IPS-11a (cell line): ENCODE results near the gene NTNG2.
A peak's percentile ranks its signal among the peaks of the same experiment; 100 is the strongest.

Experiments used
- H3K4me3 ChIP-seq: one replicate; pipeline ENCODE4 v1.5.1; 2013; ENCODE audit warnings: low read depth, low read length, control low read depth

NTNG2 gene

DNA sequence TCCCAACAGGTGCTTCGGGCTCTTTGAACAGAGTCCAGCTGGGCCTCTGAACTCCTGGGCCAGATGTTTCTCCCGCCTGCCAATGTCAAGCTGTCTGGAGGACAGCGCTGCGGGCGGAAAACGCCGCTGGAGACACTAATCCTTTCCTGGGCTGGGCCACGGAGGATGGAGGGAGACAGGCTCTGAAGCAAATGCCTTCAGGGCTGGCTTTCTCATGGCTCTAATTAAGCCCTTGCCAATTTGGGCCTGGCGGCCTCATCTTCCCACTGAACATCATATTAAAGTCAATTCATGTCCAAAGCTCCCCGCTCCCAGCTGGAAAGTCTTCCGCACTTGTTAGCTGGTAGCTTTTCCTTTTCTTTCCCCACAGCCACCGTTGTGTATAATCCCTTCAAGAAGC, 72.7 kb downstream of the NTNG2 start:
- no peak overlapping the region for H3K4me3 ChIP-seq

DNA sequence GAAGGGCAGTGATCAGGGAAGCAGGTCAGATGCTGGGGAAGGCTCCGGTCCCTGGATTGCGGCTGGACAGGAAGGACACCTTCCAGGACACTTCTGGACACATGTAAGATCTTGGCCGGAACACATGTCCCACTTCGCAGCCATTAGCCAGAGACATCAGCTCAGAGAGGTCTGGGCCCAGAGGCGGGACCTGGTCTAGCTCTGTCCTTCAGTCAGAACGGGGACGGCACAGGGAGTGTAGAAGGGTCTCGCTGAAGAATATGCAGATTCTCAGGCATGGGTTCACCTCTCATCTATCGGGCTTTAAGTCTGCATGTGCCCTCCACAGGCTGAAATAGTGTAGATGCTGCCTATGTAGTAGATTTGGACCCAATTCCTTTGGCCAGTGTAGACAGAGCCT, 73.3 kb downstream of the NTNG2 start:
- H3K4me3 ChIP-seq = no peak overlapping the region

DNA sequence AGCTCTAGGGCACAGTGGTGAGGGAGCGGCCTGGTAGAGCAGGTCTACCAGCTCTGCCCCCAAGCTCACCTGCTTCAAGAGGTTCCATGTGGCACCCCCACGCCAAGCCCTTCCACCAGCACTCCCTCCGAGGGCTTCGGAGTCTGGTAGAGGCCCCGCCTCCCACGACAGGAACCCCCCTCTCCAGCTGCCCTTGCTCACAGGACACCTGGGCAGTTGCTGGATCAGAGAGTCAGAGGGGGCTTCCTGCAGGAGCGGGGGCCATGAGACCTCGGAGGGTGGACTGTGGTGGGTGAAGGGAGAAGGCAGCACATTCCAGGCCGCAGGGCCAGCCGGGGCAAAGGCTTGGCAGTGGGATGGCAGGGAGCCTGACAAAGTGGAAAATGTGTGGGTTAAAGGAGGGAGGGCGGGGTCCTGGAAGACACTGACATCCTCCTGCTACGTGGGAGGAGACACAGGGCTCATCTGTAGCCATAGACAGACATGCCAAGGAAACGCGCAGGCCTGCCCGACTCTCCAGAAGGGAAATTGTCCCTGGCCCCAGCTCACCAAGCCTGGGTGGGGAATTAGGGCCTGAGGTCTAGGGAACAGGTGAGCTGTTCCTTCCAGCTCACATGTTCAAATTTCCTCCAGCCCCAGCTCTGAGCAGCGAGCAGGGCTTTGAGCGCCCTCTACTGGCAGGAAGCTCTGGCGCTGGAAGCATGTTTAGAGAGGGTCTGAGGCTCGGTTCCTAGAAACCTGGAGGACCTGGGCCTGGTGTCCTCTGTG, 74.2 kb downstream of the NTNG2 start:
- no peak overlapping the region for H3K4me3 ChIP-seq

DNA sequence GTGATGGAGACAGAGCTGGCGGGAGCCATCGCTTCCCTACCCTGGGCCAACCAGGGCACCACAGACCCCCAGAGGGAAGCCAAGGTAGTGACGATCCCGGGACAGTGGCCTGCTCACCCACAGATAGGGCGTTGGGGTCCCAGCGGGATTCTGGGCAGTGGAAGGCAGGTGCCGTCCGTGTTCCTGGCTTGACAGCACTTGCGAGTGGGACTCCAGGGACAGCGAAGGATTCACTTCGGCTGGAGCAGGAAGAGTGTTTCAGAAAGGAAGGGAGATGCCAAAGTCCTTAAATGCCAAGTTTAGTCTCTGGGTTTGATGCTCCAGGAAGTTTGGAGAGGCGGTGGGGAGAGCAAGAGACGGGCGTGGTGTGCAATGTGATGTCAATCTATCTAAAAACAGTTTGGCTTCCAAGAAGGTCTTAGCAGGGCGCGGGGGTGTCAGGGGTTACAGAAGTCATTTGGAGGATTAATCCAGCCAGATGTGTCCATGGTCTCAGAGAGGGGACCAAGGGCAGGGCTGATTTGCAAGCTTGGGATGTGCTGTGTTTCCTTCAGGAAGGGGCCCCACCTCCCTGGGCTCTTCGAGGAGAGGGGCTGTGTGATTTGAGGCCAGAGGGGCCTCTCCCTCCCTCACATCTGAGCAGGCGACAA, 74.9 kb downstream of the NTNG2 start:
- H3K4me3 ChIP-seq = no peak overlapping the region

DNA sequence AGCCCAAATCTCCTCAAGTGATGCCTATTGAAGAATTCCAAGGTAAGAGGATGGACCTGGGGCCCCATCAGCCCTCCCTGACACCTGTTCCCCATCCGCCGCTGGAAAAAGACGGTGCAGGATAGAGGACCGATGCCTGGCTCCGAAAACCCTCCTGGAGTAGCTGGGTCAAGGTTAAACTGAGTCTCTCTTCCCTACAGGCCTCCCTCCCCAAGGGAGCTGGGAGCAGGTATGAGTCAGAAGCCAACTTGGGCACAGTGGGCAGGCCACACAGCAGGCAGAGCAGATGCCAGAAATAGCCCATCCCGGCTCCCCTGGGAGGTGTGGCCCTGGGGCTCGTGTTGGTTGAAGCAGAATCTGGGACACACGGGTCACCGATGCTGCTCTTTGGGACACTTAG, 75.6 kb downstream of the NTNG2 start:
- no peak overlapping the region for H3K4me3 ChIP-seq

DNA sequence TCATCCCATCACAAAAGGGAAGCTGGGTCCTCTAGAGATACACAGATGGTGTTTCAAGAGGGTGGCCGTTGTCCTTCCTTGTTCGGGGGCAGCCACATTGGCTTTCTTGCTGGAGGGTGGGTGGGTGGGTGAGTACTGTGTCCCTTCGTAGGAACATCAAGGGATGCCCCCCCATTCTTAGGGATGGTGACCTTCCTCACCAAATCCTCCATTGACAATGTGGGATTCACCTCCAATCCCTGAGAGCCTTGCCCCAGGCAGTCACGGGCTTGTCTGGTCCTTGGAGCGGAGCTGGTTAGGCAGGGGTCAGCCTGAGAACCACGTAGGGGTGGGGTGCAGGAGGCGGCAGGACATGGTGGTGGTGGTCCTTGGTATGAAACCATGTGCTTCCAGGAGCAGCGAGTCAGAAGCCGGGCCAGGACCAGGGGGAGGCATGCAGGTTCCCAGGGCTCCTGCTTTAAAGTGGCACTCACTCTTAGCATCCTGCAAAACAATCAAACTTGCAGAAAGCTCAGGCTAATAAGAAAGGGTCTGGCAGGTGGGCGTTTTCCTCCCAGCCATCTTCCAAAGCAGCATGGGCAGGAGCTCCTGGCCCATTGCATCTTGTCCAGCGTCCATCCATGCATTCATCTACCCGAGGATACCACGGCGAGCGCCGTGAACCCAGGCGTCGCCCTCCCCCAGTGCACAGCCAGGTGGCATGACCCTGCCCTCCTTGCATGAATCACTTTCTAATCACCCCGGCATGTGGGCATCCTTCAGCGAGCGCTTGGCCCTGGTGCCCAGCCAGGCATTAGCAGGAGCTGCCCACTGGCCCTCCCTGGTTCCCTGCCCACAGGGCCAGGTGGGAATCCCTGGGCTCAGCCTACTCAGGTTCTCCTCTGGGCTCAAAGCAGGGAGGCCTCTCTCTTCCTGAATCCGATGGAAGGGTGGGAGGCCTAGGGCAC, 76.4 kb downstream of the NTNG2 start:
- H3K4me3 ChIP-seq = no peak overlapping the region

DNA sequence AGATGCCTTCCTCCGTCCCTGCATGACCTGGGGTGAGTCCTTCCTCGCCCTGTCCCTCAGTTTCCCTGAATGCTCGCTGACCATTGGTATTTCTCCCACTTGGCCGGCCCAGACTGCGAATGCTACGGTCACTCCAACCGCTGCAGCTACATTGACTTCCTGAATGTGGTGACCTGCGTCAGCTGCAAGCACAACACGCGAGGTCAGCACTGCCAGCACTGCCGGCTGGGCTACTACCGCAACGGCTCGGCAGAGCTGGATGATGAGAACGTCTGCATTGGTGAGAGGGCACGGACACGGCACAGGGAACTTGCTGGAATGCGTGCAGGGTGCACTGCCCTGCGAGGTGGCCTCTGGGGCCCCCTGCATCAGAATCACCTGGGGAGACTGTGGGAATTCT, 77.1 kb downstream of the NTNG2 start:
- H3K4me3 ChIP-seq = no peak overlapping the region

DNA sequence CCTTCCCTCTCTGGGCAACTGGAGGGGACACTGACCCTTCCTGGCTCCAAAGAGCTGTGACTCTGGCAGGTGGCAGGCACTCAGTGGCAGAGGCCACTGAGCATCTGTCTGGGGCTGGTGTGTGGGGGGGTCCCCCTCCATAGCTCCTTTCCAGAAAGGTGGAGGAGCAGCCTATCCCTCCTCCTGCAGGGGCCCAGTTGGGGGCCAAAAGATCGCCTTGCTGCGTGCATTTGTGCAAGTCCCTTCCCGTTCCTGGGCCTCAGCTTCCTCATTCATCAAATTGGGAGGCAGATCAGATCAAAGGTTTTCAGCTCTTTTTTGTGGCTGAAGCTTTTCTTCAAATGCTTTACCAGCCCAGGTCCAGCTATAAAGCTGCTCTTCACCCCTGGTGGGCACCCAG, 77.7 kb downstream of the NTNG2 start:
- H3K4me3 ChIP-seq = no peak overlapping the region

DNA sequence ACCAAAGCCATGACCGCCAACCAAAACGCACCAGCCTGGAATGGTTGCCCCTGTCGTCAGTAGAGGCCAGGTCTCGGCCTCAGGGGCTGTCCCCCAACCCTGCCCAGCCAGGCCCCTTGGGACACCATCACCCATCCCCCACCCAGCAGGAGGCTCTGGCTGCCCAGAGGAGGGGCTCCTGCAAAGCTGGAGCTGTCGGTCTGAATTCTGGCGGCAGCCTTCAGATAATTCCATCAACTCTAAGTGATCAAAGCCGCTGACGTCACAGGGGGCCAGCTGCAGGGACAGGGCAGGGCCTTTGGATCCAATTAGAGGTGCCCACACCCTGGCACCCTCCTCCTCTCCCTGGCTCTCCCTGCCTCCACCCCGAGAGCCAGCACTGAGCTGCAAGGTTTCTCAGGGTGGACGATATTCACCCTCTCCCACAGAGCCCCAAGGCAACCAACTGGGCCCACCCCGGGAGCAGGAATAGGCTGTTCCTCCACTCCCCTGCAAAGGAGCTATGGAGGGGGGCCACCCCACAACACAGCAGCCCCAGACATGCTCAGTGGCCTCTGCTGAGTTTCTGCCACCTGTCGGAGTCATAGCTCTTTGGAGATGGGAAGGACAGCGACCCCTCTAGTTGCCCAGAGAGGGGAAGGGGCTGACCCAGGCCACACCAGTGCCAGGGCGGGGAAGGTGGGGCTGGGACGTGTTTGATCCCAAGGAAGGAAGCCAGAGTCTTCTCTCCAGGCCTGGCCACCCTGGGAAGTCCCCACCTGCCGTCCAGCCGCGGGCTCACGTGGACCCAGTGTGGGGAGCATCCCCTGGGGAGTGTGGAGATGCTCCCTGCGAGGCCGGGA, 78.4 kb downstream of the NTNG2 start:
- H3K4me3 ChIP-seq = peak overlapping the region; percentile 37

DNA sequence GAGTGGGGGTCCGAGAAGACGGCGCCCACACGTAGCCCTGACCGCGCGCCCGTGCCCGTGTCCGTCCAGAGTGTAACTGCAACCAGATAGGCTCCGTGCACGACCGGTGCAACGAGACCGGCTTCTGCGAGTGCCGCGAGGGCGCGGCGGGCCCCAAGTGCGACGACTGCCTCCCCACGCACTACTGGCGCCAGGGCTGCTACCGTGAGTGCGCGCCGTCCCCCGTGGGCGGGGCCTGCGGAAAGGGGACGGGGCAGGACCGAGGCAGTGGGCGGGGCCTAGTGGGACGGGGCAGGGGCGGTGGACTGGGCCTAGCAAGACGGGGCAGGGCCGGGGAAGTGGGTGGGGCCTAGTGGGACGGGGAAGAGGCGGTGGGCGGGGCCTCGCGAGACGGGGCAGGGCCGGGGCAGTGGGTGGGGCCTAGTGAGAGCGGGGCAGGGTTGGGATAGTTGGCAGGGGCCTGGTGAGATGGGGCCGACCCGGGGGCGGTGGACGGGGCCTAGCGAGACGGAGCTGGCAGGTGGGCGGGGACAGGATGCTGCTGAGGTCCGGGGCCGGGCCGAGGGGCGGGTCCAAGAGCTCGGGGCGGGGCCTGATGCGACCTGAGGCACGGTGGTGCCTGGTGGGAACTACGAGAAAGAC, 79.1 kb downstream of the NTNG2 start:
- peak overlapping the region; percentile 47 for H3K4me3 ChIP-seq

DNA sequence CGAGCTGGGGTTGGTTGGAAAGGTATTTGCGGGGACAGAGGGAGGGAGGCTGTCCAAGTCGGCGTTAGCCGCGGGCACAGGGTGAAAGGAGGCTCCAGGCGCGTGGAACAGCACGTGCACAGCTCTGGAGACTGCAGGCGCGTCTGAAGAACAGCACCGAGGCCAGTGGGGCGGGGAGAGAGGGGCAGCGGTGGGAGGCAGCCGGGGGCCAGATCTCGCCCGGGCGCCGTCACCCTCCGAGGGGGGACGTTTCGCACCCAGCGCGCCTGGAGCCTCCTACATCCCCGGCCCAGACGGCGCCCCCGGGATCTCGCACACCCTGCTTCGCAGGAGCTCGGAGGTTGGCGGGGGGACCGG, 79.6 kb downstream of the NTNG2 start:
- H3K4me3 ChIP-seq = peak overlapping the region; percentile 47

DNA sequence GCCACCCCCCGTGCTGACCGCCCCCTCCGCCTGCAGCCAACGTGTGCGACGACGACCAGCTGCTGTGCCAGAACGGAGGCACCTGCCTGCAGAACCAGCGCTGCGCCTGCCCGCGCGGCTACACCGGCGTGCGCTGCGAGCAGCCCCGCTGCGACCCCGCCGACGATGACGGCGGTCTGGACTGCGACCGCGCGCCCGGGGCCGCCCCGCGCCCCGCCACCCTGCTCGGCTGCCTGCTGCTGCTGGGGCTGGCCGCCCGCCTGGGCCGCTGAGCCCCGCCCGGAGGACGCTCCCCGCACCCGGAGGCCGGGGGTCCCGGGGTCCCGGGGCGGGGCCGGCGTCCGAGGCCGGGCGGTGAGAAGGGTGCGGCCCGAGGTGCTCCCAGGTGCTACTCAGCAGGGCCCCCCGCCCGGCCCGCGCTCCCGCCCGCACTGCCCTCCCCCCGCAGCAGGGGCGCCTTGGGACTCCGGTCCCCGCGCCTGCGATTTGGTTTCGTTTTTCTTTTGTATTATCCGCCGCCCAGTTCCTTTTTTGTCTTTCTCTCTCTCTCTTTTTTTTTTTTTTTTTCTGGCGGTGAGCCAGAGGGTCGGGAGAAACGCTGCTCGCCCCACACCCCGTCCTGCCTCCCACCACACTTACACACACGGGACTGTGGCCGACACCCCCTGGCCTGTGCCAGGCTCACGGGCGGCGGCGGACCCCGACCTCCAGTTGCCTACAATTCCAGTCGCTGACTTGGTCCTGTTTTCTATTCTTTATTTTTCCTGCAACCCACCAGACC, 80.2 kb downstream of the NTNG2 start:
- peak overlapping the region; percentile 47 for H3K4me3 ChIP-seq

DNA sequence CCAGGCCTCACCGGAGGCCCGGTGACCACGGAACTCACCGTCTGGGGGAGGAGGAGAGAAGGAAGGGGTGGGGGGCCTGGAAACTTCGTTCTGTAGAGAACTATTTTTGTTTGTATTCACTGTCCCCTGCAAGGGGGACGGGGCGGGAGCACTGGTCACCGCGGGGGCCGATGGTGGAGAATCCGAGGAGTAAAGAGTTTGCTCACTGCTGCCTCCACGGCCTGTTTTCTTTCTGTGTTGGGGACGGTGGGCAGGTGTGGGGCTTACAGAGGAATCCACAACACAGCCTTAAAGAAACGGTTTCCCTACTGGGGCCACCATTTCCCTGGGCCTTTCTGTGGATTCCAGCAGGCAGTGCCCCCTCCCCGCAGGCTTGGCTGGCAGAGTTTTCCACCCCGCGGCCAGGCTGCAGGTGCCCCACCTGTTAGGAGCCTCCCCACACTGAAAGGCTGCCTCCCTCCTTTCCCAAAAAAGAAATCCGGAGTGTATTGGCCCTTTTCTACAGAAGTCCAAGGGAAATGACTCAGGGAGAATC, 80.8 kb downstream of the NTNG2 start:
- peak overlapping the region; percentile 43 for H3K4me3 ChIP-seq

DNA sequence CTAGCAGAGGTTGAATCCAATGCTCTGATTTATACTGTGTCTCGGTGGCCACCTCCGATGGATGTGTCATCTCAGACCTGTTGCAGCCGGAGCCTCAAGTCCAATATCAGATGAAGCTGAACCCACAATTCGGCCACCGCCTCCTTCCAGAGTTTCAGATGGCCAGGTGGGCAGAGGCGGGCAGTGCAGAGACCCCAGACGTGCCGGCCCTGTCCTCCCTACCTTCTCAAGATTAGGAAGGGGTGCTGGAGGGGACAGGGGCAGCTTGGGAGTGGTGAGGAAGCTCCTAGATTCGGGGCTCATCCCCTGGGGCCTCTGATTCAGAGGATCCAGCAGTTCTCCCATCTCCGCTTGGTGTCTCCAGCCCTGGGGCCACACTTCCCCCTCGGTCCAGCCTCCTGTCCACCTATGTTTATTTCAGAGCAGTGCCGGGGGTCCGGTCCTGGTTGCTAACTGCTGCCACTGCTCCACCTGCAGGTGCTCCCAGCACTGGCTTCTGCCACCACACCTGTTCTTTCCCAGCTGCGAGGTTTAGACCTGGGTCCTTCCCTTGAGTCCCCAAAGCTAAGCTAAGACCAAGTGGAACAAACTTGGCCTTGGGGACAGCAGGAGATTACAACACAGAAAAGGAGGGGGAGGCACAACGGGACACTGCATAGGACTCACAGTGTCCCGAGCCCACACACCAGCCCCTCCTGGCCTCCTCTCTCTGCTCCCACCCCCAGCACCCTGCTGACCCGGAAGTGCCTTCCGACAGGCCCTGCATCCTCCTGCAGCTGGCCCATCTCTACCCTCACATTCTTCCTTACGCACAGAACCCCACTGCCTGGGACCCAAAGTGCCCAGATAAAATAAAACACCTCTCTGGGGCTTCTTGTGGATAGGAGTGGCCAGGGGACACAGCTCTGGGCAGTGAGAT, 81.6 kb downstream of the NTNG2 start:
- H3K4me3 ChIP-seq = no peak overlapping the region

DNA sequence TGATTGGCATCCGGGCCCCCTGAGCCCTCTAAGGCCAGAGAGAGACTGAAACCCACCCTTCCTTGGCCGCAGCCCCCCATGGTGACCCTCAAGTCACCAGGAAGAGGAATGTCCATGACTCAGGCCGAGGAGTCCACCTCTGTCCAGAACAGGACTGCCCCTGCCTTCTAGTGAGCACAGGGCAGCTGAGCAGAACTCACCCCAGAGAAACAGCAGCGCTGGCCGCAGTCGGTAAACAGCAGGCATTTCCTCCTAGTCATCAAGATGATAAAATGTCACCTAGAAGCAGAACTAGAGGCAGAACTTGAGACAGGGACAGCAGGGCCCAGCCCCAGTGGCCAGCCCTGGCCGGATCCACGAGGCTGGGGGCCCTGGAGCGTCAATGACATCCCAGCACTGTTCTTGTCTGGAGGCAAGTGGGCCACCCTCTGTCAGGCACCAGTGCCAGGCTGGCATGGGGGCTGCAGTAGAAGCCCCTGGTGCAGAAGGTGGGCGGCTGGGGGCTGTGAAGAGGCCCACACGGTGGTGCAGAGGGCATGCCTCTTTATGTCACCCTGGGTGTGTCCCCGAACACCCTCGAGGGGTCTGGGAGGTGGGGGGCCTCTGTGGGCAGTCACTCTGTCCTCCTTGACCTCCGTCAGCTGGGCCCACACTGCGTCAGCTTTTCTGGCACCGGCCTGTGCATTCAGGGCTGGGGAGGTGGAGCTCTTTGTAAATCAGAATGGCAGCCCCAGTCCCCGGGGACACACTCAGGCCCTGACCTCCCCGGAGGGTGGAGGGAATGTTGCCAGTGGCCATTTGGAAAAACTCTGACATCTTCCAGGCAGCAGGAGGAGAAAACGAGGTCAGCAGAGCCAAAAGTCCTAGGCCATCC, 83.0 kb downstream of the NTNG2 start:
- no peak overlapping the region for H3K4me3 ChIP-seq

DNA sequence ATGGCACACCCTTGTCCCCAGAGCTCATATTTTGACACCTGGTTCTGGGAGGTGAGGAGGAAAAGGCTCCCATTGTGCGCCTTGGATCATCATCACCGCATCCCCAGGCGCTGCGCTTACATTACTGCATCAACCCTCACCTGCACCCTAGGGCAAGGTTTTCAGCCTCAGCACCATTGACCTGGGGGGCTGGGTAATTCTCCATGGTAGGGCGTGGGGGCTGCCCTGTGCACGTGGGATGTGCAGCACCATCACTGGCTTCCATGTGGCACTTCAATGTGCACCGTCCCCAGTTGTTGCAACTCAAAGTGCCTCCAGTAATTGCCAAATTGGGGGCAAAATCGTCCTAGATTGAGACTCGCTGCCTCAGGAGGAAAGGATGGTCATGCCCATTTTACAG, 83.6 kb downstream of the NTNG2 start:
- no peak overlapping the region for H3K4me3 ChIP-seq

DNA sequence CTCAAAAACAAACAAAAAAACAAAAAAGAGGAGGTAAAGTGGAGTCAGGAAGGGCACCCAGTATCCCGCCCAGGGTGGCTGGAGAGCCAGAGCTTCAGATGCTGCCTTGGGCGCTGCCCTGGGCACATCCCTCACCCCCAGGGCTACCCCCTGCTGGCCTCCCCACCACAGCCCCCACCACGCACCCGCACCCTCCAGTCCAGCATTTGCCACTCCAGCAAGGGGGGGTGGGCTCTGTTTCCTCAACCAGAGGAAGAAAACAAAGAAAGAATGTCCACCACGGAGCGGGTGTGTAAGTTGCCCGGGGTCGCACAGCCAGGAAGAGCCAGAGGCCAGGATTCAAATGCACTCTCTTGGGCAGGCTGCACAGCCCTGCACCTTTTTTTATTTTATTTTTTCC, 86.1 kb downstream of the NTNG2 start:
- no peak overlapping the region for H3K4me3 ChIP-seq
